SH-SY5Y (cell line): ENCODE data around the gene ROR2.

Source experiments
- GATA2 ChIP-seq: IDR thresholded peaks from 2 replicates; pipeline ENCODE4 v1.6.1; 2011; ENCODE audit warnings: mild to moderate bottlenecking, low read depth, low read length
- GATA3 ChIP-seq: IDR thresholded peaks from 2 replicates; pipeline ENCODE4 v1.6.1; 2011; ENCODE audit warnings: low read depth, mild to moderate bottlenecking, low read length, moderate library complexity

GRCh38 chr9:91642771-91643170 is 307.3 kb downstream of the ROR2 start:
- TF ChIP-seq GATA3 = no peak
- TF ChIP-seq GATA2 = no peak
